ENCODE results near the gene ELOVL1. TPM values are rescaled to one million over a fixed set of nuclear protein-coding genes. Genes with fewer than 3 reads are reported as not detected.

ELOVL1 gene
- total and polyA plus RNA-seq, 2 of the 13 experiments (the other 11 are each of a cell fraction or from before 2014, with no cell fraction given): 55.2 to 77.4 TPM

DNA sequence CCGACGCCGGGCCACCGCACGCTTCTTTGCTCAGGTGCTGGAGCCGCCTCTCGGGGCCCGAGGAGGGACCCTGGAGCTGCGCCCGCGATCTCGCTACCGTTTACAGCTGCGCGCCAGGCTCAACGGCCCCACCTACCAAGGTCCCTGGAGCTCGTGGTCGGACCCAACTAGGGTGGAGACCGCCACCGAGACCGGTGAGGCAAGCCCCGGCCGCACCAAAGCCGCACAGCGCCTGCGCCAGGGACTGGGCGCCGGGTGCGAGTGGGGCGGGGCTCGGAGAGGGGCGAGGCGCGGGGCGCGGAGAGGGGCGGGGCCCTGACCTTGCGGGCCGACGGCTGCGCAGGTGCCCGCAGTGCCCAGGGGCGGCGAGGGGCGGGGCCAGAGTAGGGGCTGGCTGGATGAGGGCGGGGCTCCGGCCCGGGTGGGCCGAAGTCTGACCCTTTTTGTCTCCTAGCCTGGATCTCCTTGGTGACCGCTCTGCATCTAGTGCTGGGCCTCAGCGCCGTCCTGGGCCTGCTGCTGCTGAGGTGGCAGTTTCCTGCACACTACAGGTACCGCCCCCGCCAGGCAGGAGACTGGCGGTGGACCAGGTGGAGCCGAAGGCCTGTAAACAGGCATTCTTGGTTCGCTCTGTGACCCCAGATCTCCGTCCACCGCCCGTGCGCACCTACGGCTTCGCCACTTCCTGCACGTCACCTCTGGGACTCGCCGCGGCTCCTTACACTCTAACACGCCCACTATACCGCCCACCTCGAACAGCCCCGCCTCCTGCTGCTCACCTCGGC lies 18.8 kb downstream of the ELOVL1 start (continued):
- TF ChIP-seq ZNF569 (CRISPR knock-in tag; IDR thresholded peaks at IDR 0.05; ENCODE audit: borderline replicate concordance) (no peak), ZNF121 (CRISPR knock-in tag; IDR thresholded peaks at IDR 0.05) (peak; percentile 97), MIXL1 (CRISPR knock-in tag; IDR thresholded peaks at IDR 0.05) (no peak), ZNF432 (CRISPR knock-in tag; IDR thresholded peaks at IDR 0.05; ENCODE audit: borderline replicate concordance) (no peak), ZNF350 (CRISPR knock-in tag; IDR thresholded peaks at IDR 0.05; ENCODE audit: borderline replicate concordance, low read depth) (peak; percentile 31), ZNF430 (CRISPR knock-in tag; IDR thresholded peaks at IDR 0.05) (no peak), ZNF280B (CRISPR knock-in tag; IDR thresholded peaks at IDR 0.05; ENCODE audit: borderline replicate concordance) (no peak), SCMH1 (CRISPR knock-in tag; IDR thresholded peaks at IDR 0.05; ENCODE audit: borderline replicate concordance) (no peak), ZBTB20 (CRISPR knock-in tag; IDR thresholded peaks at IDR 0.05; ENCODE audit: borderline replicate concordance, low read depth) (no peak), XRCC5 (optimal IDR thresholded peaks at IDR 0.05; ENCODE audit: low read length) (no peak), MATR3 (CRISPR knock-in tag; IDR thresholded peaks at IDR 0.05) (no peak), HNRNPK (IDR thresholded peaks at IDR 0.05; ENCODE audit: low read depth, low read length, poor library complexity, severe bottlenecking) (peak; percentile 25), HNRNPL (IDR thresholded peaks at IDR 0.05; ENCODE audit: low read depth, low read length) (peak; percentile 39; the same call in 1 of the 2 replicates), SRSF4 (IDR thresholded peaks at IDR 0.05; ENCODE audit: low read depth, low read length, poor library complexity, severe bottlenecking) (no peak), TFE3 (CRISPR knock-in tag; IDR thresholded peaks at IDR 0.05) (0 out of 2 replicates have a peak, but pooled peaks have one; percentile 24), XBP1 (CRISPR knock-in tag; IDR thresholded peaks at IDR 0.05) (no peak), TARDBP (CRISPR knock-in tag; IDR thresholded peaks at IDR 0.05) (peak; percentile 48; the same call in 1 of the 2 replicates), SRSF9 (IDR thresholded peaks at IDR 0.05; ENCODE audit: borderline replicate concordance, insufficient read depth, low read depth, low read length, poor library complexity, severe bottlenecking) (no peak), ZZZ3 (CRISPR knock-in tag; IDR thresholded peaks at IDR 0.05; ENCODE audit: borderline replicate concordance) (no peak)
- TF ChIP-seq, protein P1, sequence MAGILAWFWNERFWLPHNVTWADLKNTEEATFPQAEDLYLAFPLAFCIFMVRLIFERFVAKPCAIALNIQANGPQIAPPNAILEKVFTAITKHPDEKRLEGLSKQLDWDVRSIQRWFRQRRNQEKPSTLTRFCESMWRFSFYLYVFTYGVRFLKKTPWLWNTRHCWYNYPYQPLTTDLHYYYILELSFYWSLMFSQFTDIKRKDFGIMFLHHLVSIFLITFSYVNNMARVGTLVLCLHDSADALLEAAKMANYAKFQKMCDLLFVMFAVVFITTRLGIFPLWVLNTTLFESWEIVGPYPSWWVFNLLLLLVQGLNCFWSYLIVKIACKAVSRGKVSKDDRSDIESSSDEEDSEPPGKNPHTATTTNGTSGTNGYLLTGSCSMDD (CRISPR knock-in tag; IDR thresholded peaks at IDR 0.05): no peak
- TF ChIP-seq, protein P2, sequence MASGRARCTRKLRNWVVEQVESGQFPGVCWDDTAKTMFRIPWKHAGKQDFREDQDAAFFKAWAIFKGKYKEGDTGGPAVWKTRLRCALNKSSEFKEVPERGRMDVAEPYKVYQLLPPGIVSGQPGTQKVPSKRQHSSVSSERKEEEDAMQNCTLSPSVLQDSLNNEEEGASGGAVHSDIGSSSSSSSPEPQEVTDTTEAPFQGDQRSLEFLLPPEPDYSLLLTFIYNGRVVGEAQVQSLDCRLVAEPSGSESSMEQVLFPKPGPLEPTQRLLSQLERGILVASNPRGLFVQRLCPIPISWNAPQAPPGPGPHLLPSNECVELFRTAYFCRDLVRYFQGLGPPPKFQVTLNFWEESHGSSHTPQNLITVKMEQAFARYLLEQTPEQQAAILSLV (CRISPR knock-in tag; IDR thresholded peaks at IDR 0.05; ENCODE audit: borderline replicate concordance): peak; percentile 85; the same call in 1 of the 2 replicates
- TF ChIP-seq, protein P3, sequence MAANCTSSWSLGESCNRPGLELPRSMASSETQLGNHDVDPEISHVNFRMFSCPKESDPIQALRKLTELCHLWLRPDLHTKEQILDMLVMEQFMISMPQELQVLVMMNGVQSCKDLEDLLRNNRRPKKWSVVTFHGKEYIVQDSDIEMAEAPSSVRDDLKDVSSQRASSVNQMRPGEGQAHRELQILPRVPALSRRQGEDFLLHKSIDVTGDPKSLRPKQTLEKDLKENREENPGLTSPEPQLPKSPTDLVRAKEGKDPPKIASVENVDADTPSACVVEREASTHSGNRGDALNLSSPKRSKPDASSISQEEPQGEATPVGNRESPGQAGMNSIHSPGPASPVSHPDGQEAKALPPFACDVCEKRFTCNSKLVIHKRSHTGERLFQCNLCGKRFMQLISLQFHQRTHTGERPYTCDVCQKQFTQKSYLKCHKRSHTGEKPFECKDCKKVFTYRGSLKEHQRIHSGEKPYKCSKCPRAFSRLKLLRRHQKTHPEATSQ (CRISPR knock-in tag; IDR thresholded peaks at IDR 0.05; ENCODE audit: borderline replicate concordance): no peak
